Middle frontal gyrus (tissue), 1 donor: Measurements from ENCODE around the gene CPN1.
"Not testable (repeated sequence)": the region's sequence is repeated elsewhere in the genome, so short reads cannot be mapped to it uniquely, and the experiment has no call there.

Experiments used
- DNase-seq: peaks from one replicate; pipeline ENCODE4 v3.0.0-alpha.2; 2015; ENCODE audit warnings: low spot score; ENCODE audit errors: extremely low spot score

CPN1 gene

GRCh38 chr10:100081075-100082001, at the start of gene CPN1:
Gene CPN1 (minus strand): TSS chr10:100081869. CDS start chr10:100081625, 244 bp downstream.
- no peak for DNase-seq

GRCh38 chr10:100130831-100131230, 49.2 kb upstream of the CPN1 start:
- DNase-seq: no peak

GRCh38 chr10:100129424-100129823, 47.8 kb upstream of the CPN1 start:
- no peak for DNase-seq

GRCh38 chr10:100128951-100129350, 47.3 kb upstream of the CPN1 start:
- no peak for DNase-seq

- DNase-seq: not testable (repeated sequence)
Measured at GRCh38 chr10:100125335-100125734, 43.7 kb upstream of the CPN1 start.

DNA sequence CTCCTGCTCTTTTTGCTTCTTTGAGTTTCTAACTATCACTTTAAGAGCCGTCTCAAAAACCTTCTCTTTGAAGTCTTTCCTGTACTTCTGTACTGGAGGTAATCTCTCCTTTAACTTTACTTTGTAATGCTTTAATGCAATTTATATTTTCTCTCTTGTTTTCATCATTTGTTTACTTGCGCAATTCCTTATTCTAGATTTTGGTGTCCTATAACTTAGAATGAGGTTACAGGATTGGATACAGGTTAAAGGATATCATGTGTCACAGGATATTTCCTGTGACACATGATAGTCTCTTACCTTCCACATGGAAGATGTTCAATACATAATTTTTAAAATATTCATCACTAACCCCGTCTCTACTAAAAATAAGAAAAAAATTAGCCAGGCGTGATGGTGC, 42.4 kb upstream of the CPN1 start:
- no peak for DNase-seq

- DNase-seq: no peak
Measured at GRCh38 chr10:100122780-100123179, 41.1 kb upstream of the CPN1 start.

GRCh38 chr10:100120550-100120949, 38.9 kb upstream of the CPN1 start:
- no peak for DNase-seq

DNA sequence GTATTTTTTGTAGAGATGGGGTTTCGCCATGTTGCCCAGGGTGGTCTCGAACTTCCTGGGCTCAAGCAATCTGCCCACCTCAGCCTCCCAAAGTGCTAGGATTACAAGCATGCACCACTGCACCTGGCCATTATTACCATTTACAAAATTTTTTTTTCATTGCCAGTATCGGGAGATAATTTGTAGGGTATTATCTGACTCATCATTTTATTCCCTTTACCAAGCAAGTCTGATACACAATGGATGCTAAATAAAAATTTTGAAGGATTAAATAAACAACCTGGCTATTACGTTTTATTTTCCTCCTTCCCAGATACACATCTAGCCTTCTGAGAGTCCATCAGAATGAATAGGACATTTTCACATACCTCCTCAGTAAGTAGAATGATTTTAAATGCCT, 38.1 kb upstream of the CPN1 start:
- no peak for DNase-seq

DNA sequence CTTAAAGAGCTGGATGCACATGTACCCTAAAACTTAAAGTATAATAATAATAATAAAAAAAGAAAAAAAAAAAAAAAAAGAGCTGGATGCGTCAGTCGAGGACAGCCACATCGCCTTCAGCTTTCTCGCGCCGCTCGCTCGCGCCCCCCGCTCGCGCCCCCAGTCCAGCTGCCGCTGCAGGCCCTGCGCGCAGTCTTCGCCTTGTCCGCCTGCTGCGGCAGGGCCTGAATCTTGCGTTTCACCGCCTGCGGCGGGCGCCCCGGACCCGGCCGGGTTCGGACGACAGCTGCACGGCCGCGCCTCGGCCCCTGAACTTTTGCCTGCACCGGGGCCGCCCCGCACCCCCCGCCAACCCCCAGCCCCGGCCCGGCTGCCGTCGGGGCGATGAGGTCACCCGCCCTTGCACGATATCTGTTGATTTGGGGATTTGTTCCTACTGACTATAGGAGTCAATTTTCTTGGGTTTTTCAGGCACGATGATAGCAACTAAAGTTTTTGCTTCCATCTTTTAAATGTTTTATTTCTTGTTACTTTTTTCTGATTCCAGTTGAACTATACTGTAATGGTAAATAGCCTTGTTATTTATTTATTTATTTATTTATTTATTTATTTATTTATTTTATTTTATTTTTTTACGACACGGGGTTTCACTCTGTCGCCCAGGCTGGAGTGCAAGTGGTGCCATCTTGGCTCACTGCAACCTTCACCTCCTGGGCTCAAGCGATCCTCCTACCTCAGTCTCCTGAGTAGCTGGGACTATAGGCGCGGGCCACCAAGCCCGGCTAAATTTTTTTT, 33.5 kb upstream of the CPN1 start:
- no peak for DNase-seq

GRCh38 chr10:100114460-100114859, 32.8 kb upstream of the CPN1 start:
- DNase-seq: no peak

- DNase-seq: no peak
Measured at GRCh38 chr10:100109670-100110069, 28.0 kb upstream of the CPN1 start.

- no peak for DNase-seq
Measured at GRCh38 chr10:100106865-100107264, 25.2 kb upstream of the CPN1 start.

DNA sequence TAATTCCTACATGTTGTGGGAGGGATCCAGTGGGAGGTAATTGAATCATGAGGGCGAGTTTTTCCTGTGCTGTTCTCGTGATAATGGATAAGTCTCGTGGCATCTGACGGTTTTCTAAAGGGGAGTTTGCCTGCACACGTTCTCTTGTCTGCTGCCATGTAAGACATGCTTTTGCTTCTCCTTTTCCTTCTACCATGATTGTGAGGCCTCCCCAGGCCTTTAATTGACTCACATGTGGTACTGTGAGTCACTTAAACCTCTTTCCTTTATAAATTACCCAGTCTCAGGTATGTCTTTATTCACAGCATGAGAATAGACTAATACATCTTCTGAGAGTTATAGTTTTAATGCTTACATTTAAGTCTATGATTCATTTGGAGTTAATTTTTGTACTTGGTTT, 22.6 kb upstream of the CPN1 start:
- DNase-seq: no peak

DNA sequence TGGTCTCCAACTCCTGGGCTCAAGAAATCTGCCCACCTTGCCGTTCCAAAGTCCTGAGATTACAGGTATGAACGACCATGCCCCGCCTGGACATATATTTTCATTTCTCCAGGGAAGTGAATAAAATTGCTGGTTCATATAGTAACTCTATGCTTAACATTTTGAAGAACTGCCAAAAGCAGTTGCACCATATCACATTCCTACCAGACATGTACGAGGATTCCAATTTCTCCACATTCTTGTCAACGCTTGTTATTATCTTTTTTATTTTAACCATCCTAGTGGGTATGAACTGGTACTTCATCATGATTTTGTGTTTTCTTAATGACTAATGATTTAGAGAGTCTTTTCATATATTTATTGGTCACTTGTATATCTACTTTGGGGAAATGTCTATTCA, 21.9 kb upstream of the CPN1 start:
- no peak for DNase-seq

GRCh38 chr10:100101192-100102076, 19.8 kb upstream of the CPN1 start:
- DNase-seq: no peak

GRCh38 chr10:100100651-100101184, 19.0 kb upstream of the CPN1 start:
- no peak for DNase-seq

GRCh38 chr10:100089241-100089640, 7.6 kb upstream of the CPN1 start:
- DNase-seq: no peak

GRCh38 chr10:100086708-100087107, 5.0 kb upstream of the CPN1 start:
- DNase-seq: not testable (repeated sequence)

- DNase-seq: no peak
Measured at GRCh38 chr10:100085596-100085995, 3.9 kb upstream of the CPN1 start.

DNA sequence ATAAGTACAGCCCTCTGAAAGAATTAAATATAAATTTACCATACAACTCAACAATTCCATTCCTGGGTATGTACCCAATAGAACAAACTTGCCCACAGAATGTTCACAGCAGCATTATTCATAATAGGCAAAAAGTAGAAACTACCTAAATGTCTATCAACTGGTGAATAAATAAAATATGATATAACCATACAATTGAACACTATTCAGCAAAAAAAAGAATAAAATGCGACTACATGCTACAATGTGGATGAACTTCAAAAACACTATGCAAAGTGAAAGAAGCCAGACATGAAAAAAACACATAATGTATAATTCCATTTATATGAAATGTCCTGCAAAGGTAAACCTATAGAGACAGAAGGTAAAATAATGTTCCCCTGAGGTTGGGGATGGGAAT, 2.0 kb upstream of the CPN1 start:
- no peak for DNase-seq
